GM13977 (cell line): Measurements from ENCODE around the gene ANKRD65.
A peak's percentile ranks its signal among the peaks of the same experiment; 100 is the strongest.

Source experiments
- DNase-seq: peaks from one replicate; pipeline ENCODE4 v3.0.0; 2012; ENCODE audit warnings: low spot score
- CTCF ChIP-seq: IDR thresholded peaks from 2 replicates; pipeline ENCODE4 v1.5.1; 2012; ENCODE audit warnings: mild to moderate bottlenecking, control low read depth; ENCODE audit not compliant: insufficient read depth; ENCODE audit errors: extremely low read depth, missing control alignments
- in situ Hi-C: fragments of 300-500 bp; cut with MboI; formaldehyde crosslinking; loops from one replicate; pipeline ENCODE4 v1.12.0; 2022; ENCODE audit warnings: low sequenced_read_pairs, low pct_unique_long_range_greater_than_20kb, mixed read lengths, inconsistent platforms; ENCODE audit not compliant: unreplicated experiment

The ANKRD65 gene

GRCh38 chr1:1442069-1442770, 21.1 kb upstream of the ANKRD65 start:
- no peak for TF ChIP-seq CTCF
- no peak for DNase-seq
- in situ Hi-C loops: no loop called here

GRCh38 chr1:1441002-1441888, 20.2 kb upstream of the ANKRD65 start:
- in situ Hi-C loops: no loop called here
- TF ChIP-seq CTCF: peak; percentile 88
- DNase-seq: peak; percentile 92

DNA sequence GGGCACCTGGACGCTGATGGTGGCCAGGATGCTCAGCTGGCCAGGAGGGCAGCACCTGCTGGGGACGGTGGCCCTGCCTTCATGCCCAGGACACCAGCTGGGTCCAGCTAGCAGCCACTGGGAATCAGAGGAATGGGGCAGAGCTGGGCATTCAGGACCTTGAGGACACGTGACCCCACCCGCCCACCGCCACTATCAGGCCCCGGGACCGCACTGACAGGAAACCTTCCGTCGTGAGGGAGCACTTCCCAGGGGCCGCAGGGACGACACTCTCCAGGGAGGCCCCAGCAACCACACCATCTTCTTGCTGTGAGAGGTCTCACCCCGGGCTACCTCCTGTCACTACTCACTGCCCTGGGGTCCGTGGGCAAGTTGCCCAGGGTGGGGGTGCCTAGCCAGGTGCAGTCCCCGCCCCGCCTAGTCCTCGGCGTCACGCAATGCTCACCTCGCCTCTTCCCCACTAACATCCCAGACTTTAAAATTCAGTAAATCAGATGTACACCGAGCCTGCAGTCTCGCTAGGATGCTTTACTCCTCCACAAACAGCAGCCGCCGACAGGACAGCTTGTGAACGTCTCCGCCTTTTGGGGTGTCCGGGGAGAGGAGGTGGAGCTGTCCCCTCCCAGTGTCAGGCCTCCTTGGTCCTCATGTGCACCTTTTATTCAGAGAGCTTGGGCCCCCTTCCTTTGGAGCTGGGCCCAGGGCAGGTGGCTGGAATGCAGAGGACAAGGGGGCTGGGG, 19.4 kb upstream of the ANKRD65 start:
- DNase-seq: no peak
- in situ Hi-C loops: no loop called here
- no peak for TF ChIP-seq CTCF

DNA sequence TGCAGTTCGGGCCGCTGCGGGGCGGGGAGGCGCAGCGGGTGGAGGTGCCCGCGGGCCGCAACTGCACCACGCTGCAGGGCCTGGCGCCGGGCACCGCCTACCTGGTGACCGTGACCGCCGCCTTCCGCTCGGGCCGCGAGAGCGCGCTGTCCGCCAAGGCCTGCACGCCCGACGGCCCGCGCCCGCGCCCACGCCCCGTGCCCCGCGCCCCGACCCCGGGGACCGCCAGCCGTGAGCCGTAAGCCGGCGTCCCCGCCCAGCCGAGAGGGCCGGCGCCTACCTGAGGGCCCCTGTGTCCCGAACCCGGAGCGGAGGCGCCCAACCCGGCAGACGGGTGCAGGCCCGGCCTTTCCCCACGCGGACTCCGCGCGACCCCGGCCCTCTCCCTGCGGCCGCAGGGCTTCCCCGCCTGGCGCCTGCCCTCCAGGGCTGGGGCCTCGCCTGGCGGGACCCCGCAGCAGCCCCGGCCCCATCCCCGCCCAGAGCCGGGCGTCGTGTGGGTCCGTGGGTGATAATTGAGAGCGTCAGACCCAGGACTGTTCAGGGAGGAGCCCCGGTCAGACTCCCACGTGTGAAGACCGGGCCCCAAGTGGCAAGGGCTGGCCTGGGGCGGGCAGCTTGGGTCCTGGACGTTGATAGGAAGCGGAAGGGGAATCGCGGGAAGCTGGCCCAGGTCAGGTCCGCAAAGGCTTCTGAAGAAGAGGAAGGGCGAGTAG, 18.6 kb upstream of the ANKRD65 start:
- in situ Hi-C loops: no loop called here
- TF ChIP-seq CTCF: no peak
- no peak for DNase-seq

- in situ Hi-C loops: no loop called here
- peak; percentile 39 for DNase-seq
- TF ChIP-seq CTCF: no peak
Measured at GRCh38 chr1:1438531-1439381, 17.7 kb upstream of the ANKRD65 start.
